Activated CD4-positive, alpha-beta memory T cell treated with anti-CD3 and anti-CD28 coated beads for 36 hours (primary cell): ENCODE results near the gene IL12B. TPM values are rescaled to one million over a fixed set of nuclear protein-coding genes. Genes with fewer than 3 reads are reported as not detected.
"Not testable (repeated sequence)": the region's sequence is repeated elsewhere in the genome, so short reads cannot be mapped to it uniquely, and the experiment has no call there.

Source experiments
- CTCF ChIA-PET: fragments of 350-600 bp; sonication (Branson Sonifier 250); formaldehyde crosslinking; loops from one replicate; lab custom pipeline; 2021; ENCODE audit warnings: antibody characterized with exemption, inconsistent platforms; lab: Charles Lee
- POLR2A ChIA-PET: fragments of 350-600 bp; sonication (Branson Sonifier 250); formaldehyde crosslinking; loops from one replicate; lab custom pipeline; 2021; ENCODE audit warnings: antibody characterized with exemption; lab: Charles Lee
- DNase-seq: peaks from one replicate; pipeline ENCODE4 v3.0.0-alpha.2; 2020
- H3K27ac Mint-ChIP-seq: one replicate; pipeline ENCODE4 v1.8.0; 2021; ENCODE audit warnings: mixed read lengths
- H3K27me3 Mint-ChIP-seq: one replicate; pipeline ENCODE4 v1.8.0; 2021; ENCODE audit warnings: mixed read lengths
- H3K36me3 Mint-ChIP-seq: one replicate; pipeline ENCODE4 v1.8.0; 2021; ENCODE audit warnings: mixed read lengths
- H3K4me1 Mint-ChIP-seq: one replicate; pipeline ENCODE4 v1.8.0; 2021; ENCODE audit warnings: low read depth, mixed read lengths
- H3K4me3 Mint-ChIP-seq: one replicate; pipeline ENCODE4 v1.8.0; 2021; ENCODE audit warnings: mild to moderate bottlenecking, mixed read lengths
- H3K9me3 Mint-ChIP-seq: one replicate; pipeline ENCODE4 v1.8.0; 2021; ENCODE audit warnings: mixed read lengths
- intact Hi-C: fragments of 100-400 bp; cut with micrococcal nuclease; formaldehyde crosslinking; loops from one replicate; pipeline ENCODE4 v1.15.1; 2023
- total RNA-seq, 2 experiments: library from RNA; stranded (reverse); gene quantifications; one replicate each; pipeline ENCODE4 v1.2.3, GENCODE V29; 2021

Gene IL12B
- total RNA-seq, 2 experiments from 2014 or later: not detected

DNA sequence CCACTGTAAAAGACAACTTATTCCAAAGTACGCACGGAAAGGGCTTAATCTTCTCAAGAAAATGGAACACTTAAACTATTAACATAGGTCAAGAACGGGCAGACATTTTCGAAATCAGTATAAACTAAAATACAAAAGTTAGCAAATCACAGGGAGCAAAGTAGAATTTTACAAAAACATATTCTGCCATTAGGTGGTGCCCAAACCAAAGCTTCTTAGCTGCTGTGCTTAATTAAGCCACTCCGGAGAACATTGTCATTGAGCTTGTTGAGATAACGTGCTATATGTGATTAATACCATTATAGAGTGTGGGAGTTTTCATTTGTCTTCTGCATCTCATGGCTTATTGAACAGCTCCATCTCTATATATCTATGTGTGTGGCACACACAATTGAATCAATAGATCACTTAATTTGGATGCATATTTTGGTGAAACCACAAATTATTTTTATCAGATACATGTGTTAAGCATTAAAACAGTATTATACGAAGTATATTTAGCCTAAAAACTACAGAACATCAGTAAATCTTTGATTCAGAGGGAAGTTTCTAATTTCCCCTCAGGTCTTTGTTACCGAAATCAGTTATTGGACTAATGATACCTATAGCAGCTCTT lies 43.8 kb downstream of the IL12B start:
- ChIA-PET CTCF (interaction anchor here (0.6 to 2.2 kb wide), 9 partner anchors 31 to 701 kb away, joined by 3 to 15 read pairs (median 3); no protein-coding TSS in a partner anchor), POLR2A (no interaction called here)
- no peak for DNase-seq
- intact Hi-C loops: loop anchor here (1.0 to 2.0 kb wide), 2 partner anchors 630 to 701 kb away; partner anchors contain the start of gene ADRA1B
- no peak overlapping the region for H3K4me3 Mint-ChIP-seq
- H3K9me3 Mint-ChIP-seq: no peaks in the 10 kb centered on the region
- no peaks in the 10 kb centered on the region for H3K4me1 Mint-ChIP-seq
- no peak overlapping the region for H3K27ac Mint-ChIP-seq
- H3K27me3 Mint-ChIP-seq: no peaks in the 10 kb centered on the region
- peaks cover 8% of the 10 kb centered on the region for H3K36me3 Mint-ChIP-seq

GRCh38 chr5:159274676-159275075 lies 55.6 kb downstream of the IL12B start:
- H3K36me3 Mint-ChIP-seq: peaks cover 45% of the 10 kb centered on the region
- intact Hi-C loops: no loop called here
- H3K4me3 Mint-ChIP-seq: no peak overlapping the region
- H3K9me3 Mint-ChIP-seq: no peaks in the 10 kb centered on the region
- CTCF ChIA-PET: interaction anchor here (1.0 to 2.2 kb wide), 2 partner anchors 41 to 42 kb away, joined by 3 to 5 read pairs; no protein-coding TSS in a partner anchor
- no peaks in the 10 kb centered on the region for H3K27me3 Mint-ChIP-seq
- DNase-seq: no peak
- no peak overlapping the region for H3K27ac Mint-ChIP-seq
- peaks cover 10% of the 10 kb centered on the region for H3K4me1 Mint-ChIP-seq
- POLR2A ChIA-PET: no interaction called here

DNA sequence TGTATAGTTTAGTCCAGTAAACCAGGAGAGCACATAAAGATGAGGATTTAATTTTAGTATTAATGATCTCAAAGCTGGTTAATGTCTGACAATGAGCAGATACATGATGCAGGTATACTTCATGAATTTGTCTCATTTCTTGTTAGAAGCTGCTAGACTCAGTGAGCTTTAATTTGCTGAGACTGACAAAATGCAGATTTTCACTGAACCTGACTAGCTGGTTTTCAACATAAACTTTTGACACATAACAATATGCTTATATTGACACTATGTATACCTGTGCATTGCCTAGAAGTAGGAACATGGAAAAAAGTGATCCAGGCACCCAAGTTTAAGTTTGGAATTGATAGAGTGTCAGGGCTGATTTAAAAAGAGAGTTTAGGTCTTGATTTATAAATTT lies 56.4 kb downstream of the IL12B start:
- Mint-ChIP-seq H3K4me1 (peaks cover 14% of the 10 kb centered on the region), H3K9me3 (no peaks in the 10 kb centered on the region), H3K36me3 (peaks cover 44% of the 10 kb centered on the region), H3K27ac (no peak overlapping the region), H3K4me3 (no peak overlapping the region), H3K27me3 (no peaks in the 10 kb centered on the region)
- ChIA-PET CTCF (interaction anchor here (1.0 to 2.2 kb wide), 3 partner anchors 42 to 117 kb away, joined by 3 to 8 read pairs (median 5); no protein-coding TSS in a partner anchor), POLR2A (no interaction called here)
- DNase-seq: no peak
- intact Hi-C loops: no loop called here

DNA sequence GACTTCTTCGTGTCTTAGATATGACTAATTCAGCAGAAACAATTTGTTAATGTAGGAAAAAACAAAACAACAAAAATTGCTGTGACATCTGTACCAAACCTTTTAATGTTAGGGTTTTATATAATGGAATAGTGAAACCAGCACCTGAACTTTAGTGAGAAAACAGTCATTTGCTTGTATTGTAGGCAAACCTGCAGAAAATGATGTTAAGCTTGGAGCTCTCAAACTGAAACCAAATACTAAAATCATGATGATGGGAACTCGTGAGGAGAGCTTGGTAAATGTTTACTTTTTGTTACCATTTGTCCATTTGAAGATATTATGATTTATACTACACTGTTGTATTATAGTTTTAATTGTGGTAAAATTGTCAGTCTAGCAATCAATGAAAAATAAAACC lies 60.6 kb downstream of the IL12B start:
- Mint-ChIP-seq H3K4me3 (no peak overlapping the region), H3K36me3 (peaks cover 53% of the 10 kb centered on the region), H3K9me3 (peaks cover 11% of the 10 kb centered on the region), H3K27me3 (no peaks in the 10 kb centered on the region), H3K27ac (peak overlapping the region; percentile 33), H3K4me1 (peaks cover 33% of the 10 kb centered on the region)
- intact Hi-C loops: loop anchor here (10.0 kb wide), 1 partner anchor 505 kb away; no protein-coding TSS in a partner anchor
- POLR2A ChIA-PET: no interaction called here
- DNase-seq: no peak
- CTCF ChIA-PET: no interaction called here

GRCh38 chr5:159266764-159267163 lies 63.5 kb downstream of the IL12B start:
- H3K27me3 Mint-ChIP-seq: not testable (repeated sequence)

More at GRCh38 chr5:159266764-159267163, 63.5 kb downstream of the IL12B start:
- H3K27ac Mint-ChIP-seq, POLR2A ChIA-PET, DNase-seq, CTCF ChIA-PET, H3K4me3 Mint-ChIP-seq: not testable (repeated sequence)
- peaks cover 44% of the 10 kb centered on the region for H3K36me3 Mint-ChIP-seq
- peaks cover 51% of the 10 kb centered on the region for H3K4me1 Mint-ChIP-seq
- intact Hi-C loops: loop anchor here (10.0 kb wide), 1 partner anchor 508 kb away; no protein-coding TSS in a partner anchor
- H3K9me3 Mint-ChIP-seq: peaks cover 11% of the 10 kb centered on the region

Other genes with a start within 250 kb of the IL12B start
- gene EBF1, start 230.6 kb downstream of the IL12B start, total RNA-seq: not detected
- gene RNF145, start 120.9 kb downstream of the IL12B start, total RNA-seq: 10 to 100 TPM; 91.4 to 92.6 TPM
- 10 to 100 TPM; 32.9 to 34.4 TPM for gene UBLCP1, start 67.2 kb downstream of the IL12B start, total RNA-seq